Adrenal gland (tissue), 5 donors: ENCODE measurements around the gene PTBP1.

Experiments
- CTCF ChIP-seq, 6 experiments: fragments of 450-650 bp in 4 of 6; fragments of 200-600 bp in 2 of 6; sonication (generic) in 1 of 6; IDR thresholded peaks; 1 replicate in 5 of 6; 2 replicates in 1 of 6; pipeline versions ENCODE4 v1.5.1 to v1.8.0; 2016 to 2021; ENCODE audit warnings: antibody characterized with exemption in 6 of 6, mild to moderate bottlenecking in 2 of 6, moderate library complexity in 1 of 6
- POLR2A ChIP-seq, 2 donors: fragments of 450-650 bp; IDR thresholded peaks; one replicate each; pipeline ENCODE4 v1.6.1; 2017; ENCODE audit warnings: antibody characterized with exemption in 2 of 2, mild to moderate bottlenecking in 2 of 2, moderate library complexity in 1 of 2
- donor health status: DM: no; HTN: no; CAD: no.

- TF ChIP-seq CTCF (IDR thresholded peaks at IDR 0.05) (no peak), POLR2A (IDR thresholded peaks at IDR 0.05) (no peak)
These were observed 18.2 kb upstream of the PTBP1 start for GRCh38 chr19:778910-779653.
